ENCODE data around the gene NCKAP5L.

DNA sequence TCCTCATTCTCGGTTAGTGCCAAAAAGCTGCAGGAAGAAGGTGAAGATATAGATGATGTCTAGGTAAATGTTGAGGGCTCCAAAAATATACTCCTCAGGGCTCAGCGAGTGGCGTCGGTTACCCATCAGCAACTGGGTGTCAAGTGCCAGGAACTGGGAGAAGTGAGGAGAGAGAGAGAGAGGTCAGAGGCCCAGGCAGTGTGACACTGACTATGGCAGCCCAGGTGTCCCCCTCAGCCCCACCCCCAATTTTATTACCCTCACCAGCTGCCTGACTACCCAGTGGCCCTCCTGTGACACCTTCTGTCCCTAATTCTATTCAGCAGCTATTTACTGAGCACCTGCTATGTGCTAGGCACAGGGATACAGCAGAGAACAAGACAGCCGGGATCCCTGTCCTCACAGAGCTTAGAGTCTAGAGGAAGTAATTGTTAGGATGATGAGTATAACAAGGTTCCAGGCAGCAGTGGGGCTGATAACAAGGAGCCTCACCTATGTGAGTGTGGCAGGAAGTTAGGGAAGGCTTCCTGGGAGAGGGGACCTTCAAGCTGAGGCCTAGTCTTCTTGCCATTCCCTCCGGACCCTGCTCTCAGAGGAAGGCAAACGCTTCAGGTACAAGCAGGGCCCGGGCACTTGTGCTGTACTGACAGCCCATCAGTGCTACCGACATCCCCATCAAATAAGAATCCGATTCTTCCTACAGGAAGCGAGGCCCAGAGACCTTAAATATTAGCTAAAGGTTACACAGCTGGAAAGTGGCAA lies 42.5 kb upstream of the NCKAP5L start:
- TF ChIP-seq, protein P1, sequence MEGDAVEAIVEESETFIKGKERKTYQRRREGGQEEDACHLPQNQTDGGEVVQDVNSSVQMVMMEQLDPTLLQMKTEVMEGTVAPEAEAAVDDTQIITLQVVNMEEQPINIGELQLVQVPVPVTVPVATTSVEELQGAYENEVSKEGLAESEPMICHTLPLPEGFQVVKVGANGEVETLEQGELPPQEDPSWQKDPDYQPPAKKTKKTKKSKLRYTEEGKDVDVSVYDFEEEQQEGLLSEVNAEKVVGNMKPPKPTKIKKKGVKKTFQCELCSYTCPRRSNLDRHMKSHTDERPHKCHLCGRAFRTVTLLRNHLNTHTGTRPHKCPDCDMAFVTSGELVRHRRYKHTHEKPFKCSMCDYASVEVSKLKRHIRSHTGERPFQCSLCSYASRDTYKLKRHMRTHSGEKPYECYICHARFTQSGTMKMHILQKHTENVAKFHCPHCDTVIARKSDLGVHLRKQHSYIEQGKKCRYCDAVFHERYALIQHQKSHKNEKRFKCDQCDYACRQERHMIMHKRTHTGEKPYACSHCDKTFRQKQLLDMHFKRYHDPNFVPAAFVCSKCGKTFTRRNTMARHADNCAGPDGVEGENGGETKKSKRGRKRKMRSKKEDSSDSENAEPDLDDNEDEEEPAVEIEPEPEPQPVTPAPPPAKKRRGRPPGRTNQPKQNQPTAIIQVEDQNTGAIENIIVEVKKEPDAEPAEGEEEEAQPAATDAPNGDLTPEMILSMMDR (IDR thresholded peaks at IDR 0.05; ENCODE audit: low read length): no peak
- TF ChIP-seq EZH2 (optimal IDR thresholded peaks at IDR 0.05; ENCODE audit: low read depth, low read length): no peak

Data from MM.1S (cell line).